Ishikawa (cell line): ENCODE measurements around the gene SMC4.

ENCODE experiments used
- CEBPB ChIP-seq: IDR thresholded peaks from 2 replicates; pipeline ENCODE4 v1.6.1; 2012
- CREB1 ChIP-seq: IDR thresholded peaks from 2 replicates; pipeline ENCODE4 v1.6.1; 2012; ENCODE audit warnings: low read depth
- EP300 ChIP-seq: IDR thresholded peaks from 2 replicates; pipeline ENCODE4 v1.6.1; 2012; ENCODE audit warnings: borderline replicate concordance
- RAD21 ChIP-seq: IDR thresholded peaks from 2 replicates; pipeline ENCODE4 v1.6.1; 2012; ENCODE audit warnings: low read depth
- TAF1 ChIP-seq: IDR thresholded peaks from 2 replicates; pipeline ENCODE4 v1.6.1; 2012; ENCODE audit warnings: low read depth, mild to moderate bottlenecking
- YY1 ChIP-seq: IDR thresholded peaks from 2 replicates; pipeline ENCODE4 v1.6.1; 2012; ENCODE audit warnings: low read depth
- ZBTB7A ChIP-seq: IDR thresholded peaks from 2 replicates; pipeline ENCODE4 v1.6.1; 2012; ENCODE audit warnings: low read depth
- TF ChIP-seq, protein P1 (sequence below): IDR thresholded peaks from 2 replicates; pipeline ENCODE4 v1.6.1; 2012; ENCODE audit warnings: low read depth, mild to moderate bottlenecking
- TF ChIP-seq, protein P2 (sequence below): IDR thresholded peaks from 2 replicates; pipeline ENCODE4 v1.6.1; 2012

- no peak for TF ChIP-seq RAD21
- TF ChIP-seq CREB1, result no peak
- no peak for TF ChIP-seq ZBTB7A
- TF ChIP-seq, protein P1, sequence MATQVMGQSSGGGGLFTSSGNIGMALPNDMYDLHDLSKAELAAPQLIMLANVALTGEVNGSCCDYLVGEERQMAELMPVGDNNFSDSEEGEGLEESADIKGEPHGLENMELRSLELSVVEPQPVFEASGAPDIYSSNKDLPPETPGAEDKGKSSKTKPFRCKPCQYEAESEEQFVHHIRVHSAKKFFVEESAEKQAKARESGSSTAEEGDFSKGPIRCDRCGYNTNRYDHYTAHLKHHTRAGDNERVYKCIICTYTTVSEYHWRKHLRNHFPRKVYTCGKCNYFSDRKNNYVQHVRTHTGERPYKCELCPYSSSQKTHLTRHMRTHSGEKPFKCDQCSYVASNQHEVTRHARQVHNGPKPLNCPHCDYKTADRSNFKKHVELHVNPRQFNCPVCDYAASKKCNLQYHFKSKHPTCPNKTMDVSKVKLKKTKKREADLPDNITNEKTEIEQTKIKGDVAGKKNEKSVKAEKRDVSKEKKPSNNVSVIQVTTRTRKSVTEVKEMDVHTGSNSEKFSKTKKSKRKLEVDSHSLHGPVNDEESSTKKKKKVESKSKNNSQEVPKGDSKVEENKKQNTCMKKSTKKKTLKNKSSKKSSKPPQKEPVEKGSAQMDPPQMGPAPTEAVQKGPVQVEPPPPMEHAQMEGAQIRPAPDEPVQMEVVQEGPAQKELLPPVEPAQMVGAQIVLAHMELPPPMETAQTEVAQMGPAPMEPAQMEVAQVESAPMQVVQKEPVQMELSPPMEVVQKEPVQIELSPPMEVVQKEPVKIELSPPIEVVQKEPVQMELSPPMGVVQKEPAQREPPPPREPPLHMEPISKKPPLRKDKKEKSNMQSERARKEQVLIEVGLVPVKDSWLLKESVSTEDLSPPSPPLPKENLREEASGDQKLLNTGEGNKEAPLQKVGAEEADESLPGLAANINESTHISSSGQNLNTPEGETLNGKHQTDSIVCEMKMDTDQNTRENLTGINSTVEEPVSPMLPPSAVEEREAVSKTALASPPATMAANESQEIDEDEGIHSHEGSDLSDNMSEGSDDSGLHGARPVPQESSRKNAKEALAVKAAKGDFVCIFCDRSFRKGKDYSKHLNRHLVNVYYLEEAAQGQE, result no peak
- no peak for TF ChIP-seq YY1
- no peak for TF ChIP-seq CEBPB
- TF ChIP-seq TAF1, result no peak
- TF ChIP-seq EP300, result no peak
- TF ChIP-seq, protein P2, sequence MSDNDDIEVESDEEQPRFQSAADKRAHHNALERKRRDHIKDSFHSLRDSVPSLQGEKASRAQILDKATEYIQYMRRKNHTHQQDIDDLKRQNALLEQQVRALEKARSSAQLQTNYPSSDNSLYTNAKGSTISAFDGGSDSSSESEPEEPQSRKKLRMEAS, result no peak
Observed at GRCh38 chr3:160440687-160441086, 41.2 kb downstream of the SMC4 start.
